ENCODE measurements around the gene PRKAR1B.

DNA sequence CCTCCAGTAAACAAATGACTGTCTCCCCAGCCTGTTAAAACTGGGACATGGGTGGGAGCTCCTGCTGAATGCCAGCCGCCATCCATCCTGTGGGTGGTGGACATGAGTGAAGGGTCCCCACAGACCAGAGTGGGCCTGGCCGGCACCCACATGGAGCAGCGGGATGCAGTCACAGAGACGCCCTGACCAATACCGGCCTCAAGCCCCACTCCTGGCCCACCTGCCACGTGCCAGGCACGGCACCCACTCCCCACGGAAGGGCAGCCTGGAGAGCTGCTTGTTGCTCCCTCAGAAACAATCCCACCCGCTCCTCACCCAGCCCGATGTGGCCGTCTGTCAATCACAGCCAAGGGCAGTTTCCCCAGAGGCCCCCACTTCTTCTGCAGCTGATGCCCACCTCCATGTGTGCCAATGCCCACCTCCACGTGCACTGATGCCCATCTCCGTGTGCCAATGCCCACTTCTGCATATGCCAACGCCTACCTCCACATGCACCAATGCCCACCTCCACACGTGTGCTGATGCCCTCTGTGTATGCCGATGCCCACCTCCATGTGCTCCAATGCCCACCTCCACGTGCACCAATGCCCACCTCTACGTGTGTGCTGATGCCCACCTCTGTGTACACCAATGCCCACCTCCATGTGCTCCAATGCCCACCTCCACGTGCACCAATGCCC lies 43.4 kb downstream of the PRKAR1B start:
- TF ChIP-seq, protein P1, sequence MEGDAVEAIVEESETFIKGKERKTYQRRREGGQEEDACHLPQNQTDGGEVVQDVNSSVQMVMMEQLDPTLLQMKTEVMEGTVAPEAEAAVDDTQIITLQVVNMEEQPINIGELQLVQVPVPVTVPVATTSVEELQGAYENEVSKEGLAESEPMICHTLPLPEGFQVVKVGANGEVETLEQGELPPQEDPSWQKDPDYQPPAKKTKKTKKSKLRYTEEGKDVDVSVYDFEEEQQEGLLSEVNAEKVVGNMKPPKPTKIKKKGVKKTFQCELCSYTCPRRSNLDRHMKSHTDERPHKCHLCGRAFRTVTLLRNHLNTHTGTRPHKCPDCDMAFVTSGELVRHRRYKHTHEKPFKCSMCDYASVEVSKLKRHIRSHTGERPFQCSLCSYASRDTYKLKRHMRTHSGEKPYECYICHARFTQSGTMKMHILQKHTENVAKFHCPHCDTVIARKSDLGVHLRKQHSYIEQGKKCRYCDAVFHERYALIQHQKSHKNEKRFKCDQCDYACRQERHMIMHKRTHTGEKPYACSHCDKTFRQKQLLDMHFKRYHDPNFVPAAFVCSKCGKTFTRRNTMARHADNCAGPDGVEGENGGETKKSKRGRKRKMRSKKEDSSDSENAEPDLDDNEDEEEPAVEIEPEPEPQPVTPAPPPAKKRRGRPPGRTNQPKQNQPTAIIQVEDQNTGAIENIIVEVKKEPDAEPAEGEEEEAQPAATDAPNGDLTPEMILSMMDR (IDR thresholded peaks at IDR 0.05), result no peak
- no peak for TF ChIP-seq POLR2AphosphoS5 (IDR thresholded peaks at IDR 0.05; ENCODE audit: low read depth, low read length)
